GM12892 (cell line): ENCODE results near the gene ATP1B3.

Experiments
- POLR2A ChIP-seq: IDR thresholded peaks from 2 replicates; pipeline ENCODE4 v1.6.1; 2011; ENCODE audit warnings: low read depth, low read length, control low read depth
- POLR2AphosphoS5 ChIP-seq: IDR thresholded peaks from 2 replicates; pipeline ENCODE4 v1.6.1; 2011; ENCODE audit warnings: low read depth, low read length, control low read depth

GRCh38 chr3:141942006-141942405 lies 65.6 kb downstream of the ATP1B3 start:
- TF ChIP-seq POLR2A (no peak), POLR2AphosphoS5 (no peak)
